ENCODE data around the gene WIZ.
A peak's percentile ranks its signal among the peaks of the same experiment; 100 is the strongest.
"Not testable (repeated sequence)": the region's sequence is repeated elsewhere in the genome, so short reads cannot be mapped to it uniquely, and the experiment has no call there.

WIZ gene

GRCh38 chr19:15422296-15423075, 27.3 kb downstream of the WIZ start:
- in situ Hi-C loops (cut with HindIII; ENCODE audit: low pct_ligation_motif_present, low pct_unique_long_range_greater_than_20kb, low sequenced_read_pairs), result no loop called here
- DNase-seq, result no peak

- no peak for DNase-seq
- in situ Hi-C loops (cut with HindIII; ENCODE audit: low pct_ligation_motif_present, low pct_unique_long_range_greater_than_20kb, low sequenced_read_pairs), result no loop called here
Observed at GRCh38 chr19:15421721-15422260, 28.0 kb downstream of the WIZ start.

GRCh38 chr19:15421136-15421695, 28.5 kb downstream of the WIZ start:
- no peak for DNase-seq
- in situ Hi-C loops (cut with HindIII; ENCODE audit: low pct_ligation_motif_present, low pct_unique_long_range_greater_than_20kb, low sequenced_read_pairs), result no loop called here

GRCh38 chr19:15419413-15420025, 30.2 kb downstream of the WIZ start:
- no peak for DNase-seq
- in situ Hi-C loops (cut with HindIII; ENCODE audit: low pct_ligation_motif_present, low pct_unique_long_range_greater_than_20kb, low sequenced_read_pairs), result no loop called here

GRCh38 chr19:15418579-15419412, 31.0 kb downstream of the WIZ start, which contains the start of gene AKAP8L:
Gene AKAP8L, minus strand, starts transcription at chr19:15418988. Its CDS starts 65 bp downstream, at chr19:15418923.
- peak; percentile 99 for DNase-seq
- in situ Hi-C loops (cut with HindIII; ENCODE audit: low pct_ligation_motif_present, low pct_unique_long_range_greater_than_20kb, low sequenced_read_pairs), result no loop called here

GRCh38 chr19:15418231-15418578, 31.6 kb downstream of the WIZ start:
- in situ Hi-C loops (cut with HindIII; ENCODE audit: low pct_ligation_motif_present, low pct_unique_long_range_greater_than_20kb, low sequenced_read_pairs), result no loop called here
- peak; percentile 27 for DNase-seq

GRCh38 chr19:15417699-15418098, 32.1 kb downstream of the WIZ start:
- in situ Hi-C loops (cut with HindIII; ENCODE audit: low pct_ligation_motif_present, low pct_unique_long_range_greater_than_20kb, low sequenced_read_pairs), result no loop called here

GRCh38 chr19:15412832-15413231, 36.9 kb downstream of the WIZ start:
- in situ Hi-C loops (cut with HindIII; ENCODE audit: low pct_ligation_motif_present, low pct_unique_long_range_greater_than_20kb, low sequenced_read_pairs), result no loop called here
- no peak for DNase-seq

More at GRCh38 chr19:15417699-15418098, 32.1 kb downstream of the WIZ start:
- DNase-seq, result peak; percentile 1

GRCh38 chr19:15411351-15411750, 38.4 kb downstream of the WIZ start:
- in situ Hi-C loops (cut with HindIII; ENCODE audit: low pct_ligation_motif_present, low pct_unique_long_range_greater_than_20kb, low sequenced_read_pairs); DNase-seq: not testable (repeated sequence)

- in situ Hi-C loops (cut with HindIII; ENCODE audit: low pct_ligation_motif_present, low pct_unique_long_range_greater_than_20kb, low sequenced_read_pairs), result no loop called here
- no peak for DNase-seq
Observed at GRCh38 chr19:15404780-15405211, 45.0 kb downstream of the WIZ start.

GRCh38 chr19:15404097-15404779, 45.5 kb downstream of the WIZ start:
- DNase-seq, result no peak
- in situ Hi-C loops (cut with HindIII; ENCODE audit: low pct_ligation_motif_present, low pct_unique_long_range_greater_than_20kb, low sequenced_read_pairs), result no loop called here

- no peak for DNase-seq
- in situ Hi-C loops (cut with HindIII; ENCODE audit: low pct_ligation_motif_present, low pct_unique_long_range_greater_than_20kb, low sequenced_read_pairs), result no loop called here
Observed at GRCh38 chr19:15403151-15403531, 46.6 kb downstream of the WIZ start.

GRCh38 chr19:15402411-15403150, 47.2 kb downstream of the WIZ start:
- no peak for DNase-seq
- in situ Hi-C loops (cut with HindIII; ENCODE audit: low pct_ligation_motif_present, low pct_unique_long_range_greater_than_20kb, low sequenced_read_pairs), result no loop called here

- in situ Hi-C loops (cut with HindIII; ENCODE audit: low pct_ligation_motif_present, low pct_unique_long_range_greater_than_20kb, low sequenced_read_pairs), result no loop called here
- no peak for DNase-seq
Observed at GRCh38 chr19:15401397-15401710, 48.4 kb downstream of the WIZ start.

- in situ Hi-C loops (cut with HindIII; ENCODE audit: low pct_ligation_motif_present, low pct_unique_long_range_greater_than_20kb, low sequenced_read_pairs), result no loop called here
- no peak for DNase-seq
Observed at GRCh38 chr19:15400521-15401396, 49.0 kb downstream of the WIZ start.

GRCh38 chr19:15399635-15400034, 50.1 kb downstream of the WIZ start:
- in situ Hi-C loops (cut with HindIII; ENCODE audit: low pct_ligation_motif_present, low pct_unique_long_range_greater_than_20kb, low sequenced_read_pairs), result no loop called here
- no peak for DNase-seq

GRCh38 chr19:15399234-15399515, 50.6 kb downstream of the WIZ start:
- in situ Hi-C loops (cut with HindIII; ENCODE audit: low pct_ligation_motif_present, low pct_unique_long_range_greater_than_20kb, low sequenced_read_pairs), result no loop called here
- DNase-seq, result no peak
